GM19023 (cell line): Measurements from ENCODE around the gene SRPK3.
"Not testable (repeated sequence)": the region's sequence is repeated elsewhere in the genome, so short reads cannot be mapped to it uniquely, and the experiment has no call there.

Experiments used
- ATAC-seq: cut with Tn5 transposase; IDR thresholded peaks from one replicate; pipeline ENCODE4 v1.9.1; 2021; ENCODE audit warnings: mild to moderate bottlenecking, moderate library complexity; ENCODE audit not compliant: unreplicated experiment

SRPK3 gene

GRCh38 chrX:153745067-153745433, 35.8 kb upstream of the SRPK3 start:
- not testable (repeated sequence) for ATAC-seq

GRCh38 chrX:153746359-153746758, 34.5 kb upstream of the SRPK3 start:
- no peak for ATAC-seq

DNA sequence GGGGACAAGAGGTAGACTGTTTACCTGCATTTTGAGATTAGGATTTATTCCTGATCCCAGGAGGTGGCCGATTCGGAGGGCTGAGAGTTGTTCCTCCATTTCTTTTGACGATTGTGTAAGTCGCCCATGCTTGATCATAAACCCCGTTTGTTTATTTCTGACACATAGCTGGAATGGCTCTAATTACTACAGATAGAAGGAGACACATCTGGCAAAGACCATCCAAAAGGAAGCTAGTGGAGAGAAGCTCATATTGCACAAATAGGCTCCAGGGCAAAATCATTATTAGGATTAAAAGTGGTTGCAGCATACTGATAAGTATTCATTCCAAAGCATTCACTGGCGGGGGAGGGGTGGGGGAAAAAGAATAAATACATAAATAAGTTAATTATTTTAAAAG, 33.9 kb upstream of the SRPK3 start:
- ATAC-seq: not testable (repeated sequence)

DNA sequence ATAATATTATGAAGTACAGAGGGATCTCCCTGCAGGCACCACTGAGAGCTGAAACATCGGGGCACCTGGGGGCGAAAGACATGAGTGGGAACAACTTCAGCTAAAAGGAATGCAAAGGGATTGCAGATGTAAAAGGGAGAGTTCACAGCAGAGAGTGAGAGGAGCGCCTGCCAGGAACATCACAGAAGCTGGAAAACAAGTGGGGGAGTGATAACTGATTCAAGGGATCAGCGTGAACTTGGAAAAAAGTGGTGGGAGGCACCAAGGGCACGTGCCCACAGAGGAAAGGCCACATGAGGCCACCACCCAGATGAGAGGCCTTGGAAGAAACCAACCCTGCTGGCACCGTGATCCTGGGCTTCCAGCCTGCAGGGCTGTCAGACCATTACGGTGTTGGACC, 31.8 kb upstream of the SRPK3 start:
- not testable (repeated sequence) for ATAC-seq

DNA sequence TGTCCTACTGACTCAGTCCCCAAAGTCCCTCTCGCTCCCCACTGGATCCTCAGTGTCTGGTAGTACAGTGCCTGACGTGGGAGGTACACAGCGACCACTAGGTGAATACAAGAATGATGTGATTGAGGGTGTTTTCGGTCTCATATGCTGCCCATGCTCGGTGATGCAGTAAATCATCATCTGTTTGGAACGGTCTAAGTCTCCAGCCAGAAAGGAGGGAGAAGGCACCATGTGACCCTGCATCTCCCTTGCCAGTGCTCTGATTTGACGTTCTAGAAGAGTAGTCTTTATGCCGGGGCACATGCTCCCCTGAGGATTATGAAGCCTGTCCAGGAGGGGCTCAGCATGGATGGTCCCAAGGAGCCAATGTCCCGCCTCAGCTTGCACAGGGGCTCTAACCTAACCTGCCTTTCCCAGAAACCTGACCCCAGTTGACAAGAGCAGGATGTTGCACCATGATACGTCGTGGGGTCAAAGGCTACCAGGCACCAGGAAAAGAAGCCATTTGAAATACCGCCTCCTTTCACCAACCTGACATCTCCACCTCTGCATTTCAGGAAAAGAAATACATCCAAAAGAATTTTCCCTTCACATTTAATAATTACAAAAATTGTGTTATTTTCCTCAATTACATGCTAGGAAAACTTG, 30.6 kb upstream of the SRPK3 start:
- ATAC-seq: no peak

DNA sequence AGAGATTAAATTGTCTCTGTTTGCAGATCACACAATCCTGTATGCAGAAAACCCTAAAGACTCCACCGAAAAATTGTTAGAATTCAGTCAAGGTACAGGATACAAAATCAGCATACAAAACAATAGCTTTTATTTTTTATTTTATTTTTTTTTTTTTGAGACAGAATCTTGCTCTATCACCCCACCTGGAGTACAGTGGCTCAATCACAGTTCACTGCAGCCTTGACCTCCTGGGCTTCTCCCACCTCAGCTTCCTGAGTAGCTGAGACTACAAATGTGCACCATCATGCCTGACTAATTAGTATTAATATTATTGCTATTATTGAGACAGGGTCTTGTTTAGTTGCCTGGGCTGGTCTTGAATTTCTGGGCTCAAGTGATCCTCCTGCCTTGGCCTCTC, 25.7 kb upstream of the SRPK3 start:
- ATAC-seq: no peak

DNA sequence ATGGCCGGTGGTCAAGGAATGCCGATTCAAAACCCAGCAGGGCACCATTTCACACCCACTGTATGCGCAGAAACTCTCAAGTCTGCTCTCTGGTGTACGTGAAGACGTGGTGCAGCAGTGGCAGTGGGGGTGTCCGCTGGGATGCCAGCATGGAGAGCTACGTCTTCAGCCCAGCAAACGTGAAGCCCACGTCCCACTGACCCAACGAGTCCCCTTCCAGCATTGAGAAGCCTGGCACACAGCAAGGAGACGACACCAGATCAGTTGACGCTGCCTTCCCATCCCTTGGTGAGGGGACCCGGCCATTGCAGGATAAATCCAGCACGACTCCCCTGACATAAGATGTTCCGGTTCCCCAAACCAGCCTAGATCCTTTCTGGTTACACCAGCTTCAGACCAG, 19.0 kb upstream of the SRPK3 start:
- ATAC-seq: no peak

DNA sequence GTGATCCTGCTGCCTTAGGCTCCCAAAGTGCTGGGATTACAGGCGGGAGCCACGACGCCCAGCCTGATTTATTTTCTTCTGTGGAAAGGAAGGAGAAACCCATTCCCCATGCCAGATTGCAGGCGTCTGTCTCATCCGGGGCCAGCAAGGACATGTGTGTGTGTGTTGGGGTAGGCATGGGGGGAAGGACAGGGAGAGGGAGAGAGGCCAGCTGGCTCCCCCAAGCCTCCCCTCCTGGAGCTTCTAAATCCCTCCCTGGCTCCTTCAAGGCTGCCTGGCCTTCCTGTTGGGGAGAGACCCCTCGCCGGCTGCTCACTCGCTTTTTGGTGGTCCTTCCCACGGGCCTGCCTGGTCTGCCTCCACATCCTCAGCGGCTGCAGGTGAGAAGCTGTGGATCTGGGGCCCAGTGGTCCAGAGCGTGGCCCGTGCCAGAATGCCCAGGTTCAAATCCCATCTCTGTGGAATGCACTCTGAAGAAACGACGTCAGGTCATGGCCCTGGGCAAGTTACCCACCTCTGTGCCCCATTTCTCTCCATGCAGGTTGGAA, 18.1 kb upstream of the SRPK3 start:
- ATAC-seq: no peak

GRCh38 chrX:153763298-153763932, 17.4 kb upstream of the SRPK3 start:
- ATAC-seq: no peak

DNA sequence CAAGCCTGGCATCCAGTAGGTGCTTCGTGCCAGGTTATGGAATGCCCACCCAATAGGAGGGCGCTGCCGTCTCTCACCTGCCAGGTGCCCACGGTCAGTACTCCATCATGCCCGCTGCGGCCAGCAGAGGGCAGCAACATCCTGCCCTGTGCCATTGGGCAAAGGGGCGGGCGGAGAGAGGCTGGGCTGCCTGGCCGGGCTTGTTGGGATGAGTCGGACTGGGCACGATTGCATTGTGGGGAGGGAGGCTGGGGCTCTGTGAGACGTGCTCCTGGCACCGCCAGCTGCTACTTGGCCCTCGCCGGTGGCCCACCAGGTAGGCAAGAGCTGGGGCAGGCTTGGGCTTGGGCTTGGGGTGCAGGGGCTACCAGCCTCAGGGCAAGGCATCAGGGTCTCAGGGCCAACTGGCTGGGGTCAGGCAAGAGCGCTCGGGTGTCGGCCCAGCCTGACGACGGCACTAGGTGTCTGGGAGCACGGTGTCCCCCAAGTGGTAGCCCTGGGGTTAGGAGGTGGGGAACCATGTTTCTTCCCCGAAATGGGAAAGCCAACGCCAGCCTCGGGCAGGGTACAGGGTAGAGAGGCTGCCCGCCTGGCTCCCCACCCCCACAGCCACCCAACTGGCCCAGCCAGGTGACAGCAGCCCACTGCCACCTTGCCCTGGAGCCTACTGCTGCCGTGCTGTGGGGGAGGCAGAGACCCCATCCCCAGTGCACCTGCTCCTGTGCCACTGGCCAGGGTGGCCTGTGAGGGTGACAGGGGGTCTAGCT, 16.7 kb upstream of the SRPK3 start, which contains the start of gene PLXNB3:
PLXNB3 (plus strand) TSS at position 261 of the 767 bp plus-strand sequence. CDS start 1,287 bp downstream, outside the sequence.
- peak; percentile 76 for ATAC-seq

GRCh38 chrX:153764786-153765137, 16.1 kb upstream of the SRPK3 start:
- no peak for ATAC-seq

GRCh38 chrX:153765138-153766079, 15.4 kb upstream of the SRPK3 start:
- ATAC-seq: no peak

DNA sequence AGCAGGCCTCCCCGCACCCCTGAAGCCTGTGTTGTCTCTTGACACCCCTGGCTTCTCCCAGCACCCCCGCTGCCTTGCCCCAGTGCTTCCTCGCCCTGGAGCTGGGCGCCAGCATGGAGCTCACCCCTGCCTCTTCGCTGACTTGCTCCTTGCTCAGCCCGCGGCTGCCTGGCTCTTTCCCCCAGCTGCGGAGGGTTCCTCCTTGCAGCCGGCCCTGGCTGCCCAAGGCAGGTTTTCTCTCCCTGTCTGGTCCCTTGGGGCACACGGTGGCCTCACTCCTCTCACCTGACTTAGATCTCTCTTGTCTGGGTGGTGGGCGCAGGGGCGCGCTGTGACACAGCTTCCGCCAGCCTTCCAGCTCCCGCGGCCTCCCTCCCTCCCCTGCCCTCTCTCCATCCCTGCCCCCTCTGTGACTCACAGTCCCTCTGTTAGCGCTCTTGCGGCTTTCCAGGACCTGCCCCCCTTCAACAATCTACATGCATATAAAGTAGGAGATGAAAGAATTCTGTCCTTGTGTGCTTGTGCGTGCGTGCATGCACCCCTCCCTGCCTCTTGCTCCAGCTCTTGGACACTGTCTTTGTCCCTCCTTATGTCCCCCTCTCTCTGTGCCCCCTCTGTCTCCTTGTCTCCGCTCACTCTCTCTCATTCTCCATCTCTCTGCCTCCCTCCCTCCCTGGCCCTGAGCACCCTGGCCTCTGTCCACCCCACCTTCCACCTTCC, 14.6 kb upstream of the SRPK3 start:
- no peak for ATAC-seq

DNA sequence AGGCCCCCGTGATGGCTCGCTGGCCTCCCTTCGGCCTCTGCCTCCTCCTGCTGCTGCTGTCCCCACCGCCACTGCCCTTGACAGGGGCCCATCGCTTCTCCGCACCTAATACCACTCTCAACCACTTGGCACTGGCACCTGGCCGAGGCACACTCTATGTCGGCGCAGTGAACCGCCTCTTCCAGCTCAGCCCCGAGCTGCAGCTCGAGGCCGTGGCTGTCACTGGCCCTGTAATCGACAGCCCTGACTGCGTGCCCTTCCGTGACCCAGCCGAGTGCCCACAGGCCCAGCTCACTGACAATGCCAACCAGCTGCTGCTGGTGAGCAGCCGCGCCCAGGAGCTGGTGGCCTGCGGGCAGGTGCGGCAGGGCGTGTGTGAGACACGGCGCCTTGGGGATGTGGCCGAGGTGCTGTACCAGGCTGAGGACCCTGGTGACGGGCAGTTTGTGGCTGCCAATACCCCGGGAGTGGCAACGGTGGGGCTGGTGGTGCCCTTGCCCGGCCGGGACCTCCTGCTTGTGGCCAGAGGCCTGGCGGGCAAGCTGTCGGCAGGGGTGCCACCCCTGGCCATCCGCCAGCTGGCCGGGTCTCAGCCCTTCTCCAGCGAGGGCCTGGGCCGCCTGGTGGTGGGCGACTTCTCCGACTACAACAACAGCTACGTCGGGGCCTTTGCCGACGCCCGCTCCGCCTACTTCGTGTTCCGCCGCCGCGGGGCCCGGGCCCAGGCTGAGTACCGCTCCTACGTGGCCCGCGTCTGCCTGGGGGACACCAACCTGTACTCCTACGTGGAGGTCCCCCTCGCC, 13.8 kb upstream of the SRPK3 start:
- ATAC-seq: no peak

DNA sequence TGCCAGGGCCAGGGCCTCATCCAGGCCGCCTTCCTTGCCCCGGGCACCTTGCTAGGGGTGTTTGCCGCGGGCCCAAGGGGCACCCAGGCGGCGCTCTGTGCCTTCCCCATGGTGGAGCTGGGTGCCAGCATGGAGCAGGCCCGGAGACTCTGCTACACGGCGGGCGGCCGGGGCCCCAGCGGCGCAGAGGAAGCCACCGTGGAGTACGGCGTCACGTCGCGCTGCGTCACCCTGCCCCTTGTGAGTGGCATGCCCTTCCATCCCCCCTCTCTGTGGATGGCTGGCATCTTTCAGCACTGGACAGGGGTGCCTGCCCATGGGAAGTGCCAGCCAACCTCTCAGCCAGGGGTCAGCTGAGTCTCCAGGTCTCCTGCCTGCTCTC, 13.2 kb upstream of the SRPK3 start:
- no peak for ATAC-seq

GRCh38 chrX:153768311-153769157, 12.3 kb upstream of the SRPK3 start:
- no peak for ATAC-seq

GRCh38 chrX:153769158-153769864, 11.5 kb upstream of the SRPK3 start:
- ATAC-seq: no peak
